ELF-1 (cell line): ENCODE data around the gene GRAP.

Experiments
- DNase-seq: peaks from one replicate; pipeline ENCODE4 v3.0.0-alpha.2; 2016; ENCODE audit warnings: low read depth, low spot score

The GRAP gene

DNA sequence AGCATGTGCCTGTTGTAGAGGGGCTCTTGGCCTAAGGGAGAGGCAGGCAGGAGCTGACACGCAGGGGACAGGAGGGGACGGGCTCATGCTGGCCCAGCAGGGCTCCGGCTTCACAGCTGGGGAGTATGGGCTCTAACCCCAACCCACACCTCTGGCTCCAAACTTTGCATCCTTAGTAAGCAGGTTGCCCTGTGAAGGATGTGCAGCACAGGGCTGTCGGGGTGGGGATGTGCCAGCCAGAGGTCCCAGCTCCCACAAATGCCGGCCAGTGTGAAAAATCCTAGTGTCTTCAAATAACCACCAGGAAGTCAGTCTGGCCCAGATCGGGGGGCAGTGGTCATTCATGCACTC lies 28.2 kb downstream of the GRAP start:
- DNase-seq = no peak

DNA sequence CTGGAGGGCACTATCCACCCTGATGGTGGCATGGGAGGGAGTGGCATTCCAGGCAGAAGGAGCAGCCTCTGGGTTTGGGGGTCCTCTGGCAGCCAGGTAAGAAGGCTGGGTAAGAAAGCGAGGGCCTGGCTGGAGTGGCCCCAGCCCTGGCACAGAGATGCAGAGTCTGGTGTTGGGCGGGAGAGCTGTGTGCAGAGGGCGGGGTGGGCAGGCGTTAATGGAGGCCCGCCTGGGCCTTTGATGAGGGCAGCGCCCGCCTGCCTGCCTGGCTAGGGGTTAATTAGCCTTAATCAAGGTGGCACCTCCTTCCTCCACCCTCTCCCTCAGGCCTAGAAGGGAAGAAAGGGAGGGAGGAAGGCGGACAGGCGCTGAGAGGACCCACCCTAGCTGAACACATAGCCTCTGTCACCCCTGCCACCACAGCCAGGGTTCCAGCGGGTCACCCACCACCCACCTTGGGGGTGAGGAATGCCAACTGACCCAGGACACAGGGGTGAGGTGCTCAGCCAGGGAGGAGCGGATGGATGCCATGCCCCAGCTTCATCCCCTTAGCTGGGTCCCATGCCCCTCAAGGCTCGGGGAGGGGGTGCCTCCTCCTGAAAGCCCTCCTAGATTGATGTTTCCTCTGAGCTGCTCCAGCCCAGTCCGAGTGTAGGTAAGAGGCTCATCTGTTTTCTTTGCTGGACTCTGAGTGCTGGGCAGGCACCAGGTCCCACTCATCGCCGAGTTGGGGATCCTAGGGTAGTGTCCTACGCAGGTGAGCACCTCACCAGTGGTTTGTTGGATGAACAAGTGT lies 28.8 kb downstream of the GRAP start:
- no peak for DNase-seq

- DNase-seq = no peak
Measured at GRCh38 chr17:19017401-19017800, 29.4 kb downstream of the GRAP start.

DNA sequence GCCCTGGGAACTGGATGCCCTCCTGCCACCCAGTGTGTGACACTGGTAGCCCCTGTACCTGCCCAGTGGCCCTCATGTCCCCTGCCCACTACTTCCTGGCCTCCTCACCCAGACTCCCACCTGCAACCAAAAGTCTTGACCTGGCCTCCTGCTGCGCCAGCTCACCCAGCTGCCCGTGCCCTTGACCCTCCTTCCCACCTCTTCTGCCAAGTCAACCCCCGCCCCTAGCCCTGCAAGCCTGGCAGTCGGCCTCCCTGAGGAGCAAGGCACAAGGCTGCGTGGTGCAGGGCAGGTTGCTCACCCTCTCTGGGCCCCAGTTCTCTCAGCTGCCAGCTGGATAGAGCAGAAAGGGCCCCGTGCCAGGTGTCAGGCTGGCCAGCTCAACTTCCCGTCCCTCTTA lies 29.9 kb downstream of the GRAP start:
- no peak for DNase-seq

- no peak for DNase-seq
Measured at GRCh38 chr17:19016297-19016696, 30.5 kb downstream of the GRAP start.

DNA sequence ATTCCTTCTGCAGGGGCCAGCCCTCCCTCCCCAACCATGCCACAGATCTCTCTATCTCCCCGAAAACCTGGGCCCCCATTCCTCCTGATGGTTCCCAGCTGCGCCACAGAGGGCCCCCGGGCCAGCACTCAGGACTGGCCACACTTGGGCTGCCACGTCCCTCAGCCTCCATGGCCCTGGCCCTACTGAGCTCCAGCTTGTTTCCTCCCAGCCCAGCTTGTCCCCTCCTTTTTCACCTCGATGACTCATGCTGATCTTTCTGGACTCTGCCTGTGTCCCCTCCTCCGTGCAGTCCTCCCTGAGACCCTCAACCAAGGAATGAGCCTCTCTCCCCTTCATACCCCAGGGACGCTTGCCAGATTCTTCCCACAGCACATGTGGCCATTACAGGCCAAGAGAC lies 31.3 kb downstream of the GRAP start:
- no peak for DNase-seq

GRCh38 chr17:19014628-19015215 lies 32.0 kb downstream of the GRAP start:
- no peak for DNase-seq

DNA sequence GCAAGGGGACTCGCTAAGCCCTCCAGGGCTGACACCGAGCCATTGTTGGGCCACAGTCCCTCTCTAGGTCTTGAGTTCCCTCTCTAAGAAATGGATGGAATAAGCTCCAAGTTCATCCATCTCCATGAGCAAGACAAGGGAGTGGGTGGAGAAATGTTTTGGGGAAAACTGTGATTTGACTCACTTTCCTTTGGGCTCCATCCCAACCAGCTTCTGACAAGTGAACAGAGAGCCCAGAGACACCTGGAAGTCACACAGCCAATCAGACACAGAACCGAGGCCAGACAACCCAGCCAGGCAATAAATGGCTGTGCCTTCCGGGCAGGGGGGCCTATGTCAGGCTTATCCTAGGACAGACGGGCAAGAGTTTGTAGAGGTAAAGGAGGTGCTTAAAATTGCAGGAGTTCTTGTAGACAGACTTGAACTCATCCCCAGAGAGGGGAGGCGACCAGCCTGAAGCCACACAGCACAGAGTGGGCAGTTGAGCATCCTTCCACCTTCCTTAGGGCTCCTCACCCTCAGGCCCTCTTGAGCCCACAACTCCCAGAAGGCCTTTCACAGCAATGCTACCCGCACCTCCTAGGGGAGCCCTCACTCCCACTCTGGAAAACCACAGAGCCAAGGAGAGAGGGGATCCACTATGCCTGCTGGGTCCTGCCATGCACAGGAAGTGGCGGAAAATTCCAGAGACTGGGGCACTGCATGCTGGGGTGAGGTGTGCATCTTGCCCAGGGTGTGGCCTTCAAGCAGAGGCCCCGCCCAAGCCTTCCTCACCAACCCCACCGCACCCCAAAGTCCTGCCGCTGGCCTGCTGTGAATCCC lies 32.7 kb downstream of the GRAP start:
- no peak for DNase-seq

- DNase-seq = no peak
Measured at GRCh38 chr17:19013226-19013625, 33.5 kb downstream of the GRAP start.

GRCh38 chr17:19012171-19013080 lies 34.3 kb downstream of the GRAP start:
- DNase-seq = no peak

DNA sequence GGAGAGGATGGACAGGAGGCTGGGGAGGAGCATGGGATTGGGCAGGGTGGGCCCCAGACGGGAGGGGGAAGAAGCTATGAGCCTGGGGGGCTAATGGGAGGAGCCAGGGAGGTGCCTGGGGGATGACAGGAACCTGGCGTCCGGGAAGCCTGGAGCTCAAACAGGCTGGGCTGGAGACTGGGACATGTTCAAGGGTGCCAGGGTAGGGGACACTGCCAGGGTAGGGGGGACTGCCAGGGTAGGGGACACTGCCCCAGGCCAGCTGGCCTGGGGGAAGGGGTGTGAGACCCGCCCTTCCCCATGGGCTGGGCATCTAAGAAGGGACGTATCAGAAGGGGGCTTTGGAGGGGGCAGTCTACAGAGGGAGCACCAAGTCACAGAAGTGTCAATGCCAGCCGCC lies 35.2 kb downstream of the GRAP start:
- no peak for DNase-seq

DNA sequence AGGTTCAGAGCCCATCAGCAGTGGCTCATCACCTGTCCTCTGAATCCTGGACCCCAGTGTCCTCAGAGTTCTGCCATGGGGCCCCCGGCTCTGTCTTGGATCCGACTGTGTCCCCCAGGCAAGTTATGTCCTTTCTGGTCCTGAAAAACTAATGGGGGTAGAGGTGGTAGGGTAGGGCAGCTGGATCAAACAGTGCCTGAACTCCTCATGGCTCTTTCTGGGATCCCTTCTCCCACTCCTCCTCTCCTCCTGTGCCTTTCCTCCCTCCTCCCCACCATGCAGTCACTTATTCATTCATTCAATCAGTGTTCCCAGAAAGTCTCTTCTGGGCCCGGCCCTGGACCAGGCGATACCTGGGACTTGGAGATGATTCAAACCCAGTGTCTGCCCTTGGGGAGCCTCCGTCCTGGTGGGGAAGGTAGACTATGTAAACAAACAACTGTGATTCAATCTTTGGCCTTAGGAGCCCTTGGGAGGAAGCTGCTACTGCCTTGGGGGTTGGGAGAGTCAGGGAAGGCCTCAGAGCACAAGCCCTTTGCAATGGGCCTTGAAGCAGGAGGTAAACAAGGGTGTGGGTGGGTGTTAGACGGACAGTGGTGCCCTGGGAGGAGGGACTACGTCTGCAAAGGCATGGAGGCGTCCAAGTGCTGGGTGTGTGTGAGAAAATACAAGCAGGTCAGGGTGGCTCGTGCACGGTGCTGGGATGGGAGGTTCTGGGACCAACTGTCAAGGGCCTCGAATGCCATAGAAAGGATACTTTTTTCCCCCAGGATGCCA lies 35.8 kb downstream of the GRAP start:
- peak; percentile 73 for DNase-seq

DNA sequence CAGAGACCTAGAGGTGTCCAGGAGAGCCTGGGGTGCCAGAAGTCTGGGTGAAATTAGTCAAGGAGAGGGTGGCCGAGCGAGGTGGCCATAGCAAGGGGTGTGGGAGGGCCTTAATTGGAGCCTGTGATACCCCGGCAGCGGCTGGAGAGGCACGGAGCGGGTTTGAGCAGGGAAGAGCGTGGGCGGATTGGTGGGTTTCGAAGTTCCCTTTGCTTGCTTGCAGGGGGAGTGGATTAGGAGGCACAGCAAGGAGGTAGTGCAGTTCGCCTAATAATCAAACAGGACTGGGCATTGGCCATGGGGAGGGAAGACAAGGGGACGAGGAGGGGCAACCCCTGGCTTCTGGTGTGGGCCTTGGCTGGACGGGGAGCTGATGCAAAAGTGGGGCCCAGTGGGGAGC lies 36.8 kb downstream of the GRAP start:
- DNase-seq = no peak

- no peak for DNase-seq
Measured at GRCh38 chr17:19006698-19007097, 40.1 kb downstream of the GRAP start.

DNA sequence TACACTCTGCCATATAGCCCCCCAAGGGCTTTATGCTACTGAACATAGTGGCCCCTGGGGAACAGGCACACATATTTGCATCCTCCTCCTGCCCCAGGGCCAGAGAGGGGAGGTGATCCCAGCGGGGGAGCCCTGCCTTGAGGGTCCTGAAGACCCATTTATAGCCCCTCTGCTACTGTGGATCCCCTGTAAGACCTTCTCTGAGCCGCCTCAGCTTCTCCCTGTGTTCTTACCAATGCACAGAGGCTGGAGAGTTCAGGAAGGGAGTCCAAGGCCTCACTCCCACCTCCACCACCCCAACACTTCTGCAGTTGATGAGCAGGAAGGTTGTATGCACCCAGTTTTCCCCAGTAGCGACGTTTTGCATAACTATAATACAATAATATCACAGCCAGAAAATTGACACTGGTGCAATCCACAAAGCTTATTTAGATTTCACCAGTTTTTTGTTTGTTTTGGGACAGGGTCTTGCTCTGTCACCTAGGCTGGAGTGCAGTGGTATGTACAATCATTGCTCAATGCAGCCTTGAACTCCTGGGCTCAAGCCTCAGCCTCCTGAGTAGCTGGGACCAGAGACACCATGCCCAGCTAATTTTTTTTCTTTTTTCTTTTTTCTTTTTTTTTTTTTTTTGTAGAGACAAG lies 40.8 kb downstream of the GRAP start:
- DNase-seq = no peak

DNA sequence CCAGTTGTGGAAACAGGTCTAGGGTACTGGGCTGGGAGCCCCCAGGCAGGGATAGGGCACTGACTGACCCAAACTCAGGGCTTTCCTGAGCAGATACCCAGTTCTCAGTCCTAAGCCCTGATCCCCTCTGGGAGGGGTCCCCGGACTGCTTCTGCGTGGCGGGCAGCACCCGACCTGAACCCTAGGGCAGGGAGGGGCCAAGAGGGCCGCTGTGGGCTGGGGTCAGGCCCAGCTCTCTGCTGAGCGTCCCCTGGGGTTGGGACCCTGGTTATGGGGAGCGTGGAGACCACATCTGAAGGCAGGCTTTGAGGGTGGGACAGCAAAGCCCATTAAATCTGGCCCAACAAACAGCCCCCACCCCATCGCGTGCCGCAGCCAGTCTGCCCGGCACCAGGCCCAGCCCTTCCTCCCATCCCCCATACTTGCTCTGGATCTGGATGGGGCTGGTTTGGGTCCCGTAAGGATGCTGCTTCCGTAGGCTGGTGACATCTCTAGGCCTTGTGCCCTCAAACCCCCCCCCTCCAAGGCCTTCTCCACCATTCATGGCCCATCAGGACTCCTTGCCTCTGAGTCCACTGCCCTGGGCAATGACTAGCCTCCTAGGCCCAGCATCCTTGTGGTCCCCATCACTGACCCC lies 41.5 kb downstream of the GRAP start:
- DNase-seq = no peak

- DNase-seq = peak; percentile 66
Measured at GRCh38 chr17:19004421-19005136, 42.2 kb downstream of the GRAP start, which contains the start of gene FAM83G. FAM83G (minus strand) TSS chr17:19004764; CDS start chr17:19004041, 723 bp downstream.

DNA sequence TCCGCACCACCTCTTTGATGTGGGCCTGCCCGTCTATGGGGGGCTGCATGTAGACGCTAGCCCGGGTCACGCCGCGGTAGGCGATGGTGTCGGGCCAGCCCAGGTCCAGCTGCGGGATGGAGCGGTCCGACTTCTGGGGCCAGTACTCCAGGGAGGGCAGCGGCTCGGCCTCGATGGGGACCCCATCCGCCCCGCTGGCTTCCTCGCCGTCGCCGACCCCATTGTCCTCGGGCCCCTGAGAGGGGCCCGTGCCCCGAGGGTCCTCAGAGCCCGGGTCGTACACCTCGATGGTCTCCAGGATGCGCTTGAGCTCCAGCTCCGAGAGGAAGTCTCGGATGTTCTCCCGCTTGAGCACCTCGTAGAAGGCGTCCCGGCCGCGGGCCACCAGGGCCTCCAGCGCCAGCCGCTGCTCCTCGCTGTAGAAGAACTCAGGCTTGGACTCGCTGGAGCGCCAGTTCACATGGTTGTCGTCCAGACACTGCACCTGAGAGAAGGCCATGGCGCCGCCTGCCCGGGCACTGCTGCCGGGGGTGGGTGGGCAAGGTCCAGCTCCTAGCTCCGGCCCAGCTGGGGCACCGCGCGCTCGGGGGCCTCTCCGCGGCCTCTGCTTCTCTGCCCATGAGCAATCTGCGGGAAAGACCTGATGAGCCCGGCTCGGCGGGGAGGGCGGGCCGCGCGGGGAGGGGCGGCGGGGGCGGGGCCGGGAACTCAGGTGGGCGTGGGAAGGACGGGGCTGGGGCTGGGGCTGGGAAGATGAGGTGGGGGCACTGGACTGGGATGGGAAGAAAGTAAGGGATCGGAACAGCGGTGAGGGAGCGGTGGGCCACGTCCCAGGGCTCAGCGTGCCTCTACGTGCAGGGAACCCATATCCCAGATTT lies 43.0 kb downstream of the GRAP start:
- DNase-seq = peak; percentile 60
